Fibroblast of lung (primary cell): ENCODE results near the gene OR2T12. TPM values are rescaled to one million over a fixed set of nuclear protein-coding genes. Genes with fewer than 3 reads are reported as not detected.

Experiments used
- DNase-seq, 2 donors: peaks; one replicate each; pipeline versions ENCODE4 v3.0.0 to v3.0.0-alpha.2; 2010; ENCODE audit warnings: low read depth in 2 of 2
- H2AFZ ChIP-seq: 2 replicates; pipeline ENCODE4 v1.5.1; 2012; ENCODE audit warnings: low read length, control low read depth, inconsistent platforms
- H3K27ac ChIP-seq: 2 replicates; pipeline ENCODE4 v1.5.1; 2011; ENCODE audit warnings: low read length, control low read depth; ENCODE audit not compliant: insufficient read depth
- H3K27me3 ChIP-seq: 2 replicates; pipeline ENCODE4 v1.5.1; 2011; ENCODE audit warnings: mild to moderate bottlenecking, low read length; ENCODE audit not compliant: control insufficient read depth, insufficient read depth
- H3K36me3 ChIP-seq: 2 replicates; pipeline ENCODE4 v1.5.1; 2011; ENCODE audit warnings: low read length; ENCODE audit not compliant: control insufficient read depth, insufficient read depth
- H3K4me1 ChIP-seq: 2 replicates; pipeline ENCODE4 v1.5.1; 2011; ENCODE audit warnings: low read length; ENCODE audit not compliant: control insufficient read depth, insufficient read depth; ENCODE audit errors: extremely low read depth
- H3K4me2 ChIP-seq: 2 replicates; pipeline ENCODE4 v1.5.1; 2011; ENCODE audit warnings: low read length, control low read depth; ENCODE audit not compliant: insufficient read depth; ENCODE audit errors: extremely low read depth
- H3K4me3 ChIP-seq, 4 experiments: fragments of 200-600 bp in 1 of 4; sonication (generic) in 1 of 4; replicated peaks in 1 of 4; 2 replicates each; pipeline ENCODE4 v1.5.1; 2011 to 2016; ENCODE audit warnings: low read length in 4 of 4, low read depth in 3 of 4, mild to moderate bottlenecking in 3 of 4, control low read depth in 2 of 4, inconsistent platforms in 1 of 4, mixed read lengths in 1 of 4; ENCODE audit not compliant: insufficient read depth in 1 of 4; ENCODE audit errors: control extremely low read depth in 1 of 4
- H3K79me2 ChIP-seq: 2 replicates; pipeline ENCODE4 v1.5.1; 2012; ENCODE audit warnings: mild to moderate bottlenecking, low read length, inconsistent platforms; ENCODE audit not compliant: control insufficient read depth, insufficient read depth
- H3K9ac ChIP-seq: 2 replicates; pipeline ENCODE4 v1.5.1; 2011; ENCODE audit warnings: mild to moderate bottlenecking, low read length, control low read depth; ENCODE audit not compliant: insufficient read depth
- H3K9me3 ChIP-seq: 2 replicates; pipeline ENCODE4 v1.5.1; 2012; ENCODE audit warnings: low read depth, low read length; ENCODE audit not compliant: control insufficient read depth, insufficient read depth
- H4K20me1 ChIP-seq: 2 replicates; pipeline ENCODE4 v1.5.1; 2011; ENCODE audit warnings: low read length; ENCODE audit not compliant: control insufficient read depth, insufficient read depth; ENCODE audit errors: extremely low read depth
- CTCF ChIP-seq, 2 donors: IDR thresholded peaks in 1 of 2; conservative IDR thresholded peaks in 1 of 2; 1 replicate in 1 of 2; 2 replicates in 1 of 2; pipeline ENCODE4 v1.5.1; 2011 to 2012; ENCODE audit warnings: low read length in 2 of 2, control low read depth in 1 of 2, inconsistent platforms in 1 of 2, low read depth in 1 of 2, mild to moderate bottlenecking in 1 of 2
- EZH2 ChIP-seq: IDR thresholded peaks from 2 replicates; pipeline ENCODE4 v1.5.1; 2012; ENCODE audit warnings: low read length, control low read depth, mild to moderate bottlenecking; ENCODE audit errors: missing control alignments
- polyA minus RNA-seq: library from RNA; depleted of rRNA, polyadenylated mRNA; stranded (reverse); fragments of >200 nt; gene quantifications from 2 replicates; pipeline ENCODE4 v1.2.3, GENCODE V29; 2011; ENCODE audit warnings: low replicate concordance
- polyA plus RNA-seq, 2 donors: library from polyadenylated mRNA; depleted of rRNA in 1 of 2; stranded (reverse) in 1 of 2; unstranded in 1 of 2; fragments of >200 nt; gene quantifications; 2 replicates each; pipeline ENCODE4 v1.2.1, GENCODE V29; 2011 to 2012; ENCODE audit warnings: missing spikeins in 1 of 2
- total RNA-seq: library from RNA; depleted of rRNA; stranded (reverse); fragments of >200 nt; gene quantifications from 2 replicates; pipeline ENCODE4 v1.2.1, GENCODE V29; 2014

Gene OR2T12, protein sequence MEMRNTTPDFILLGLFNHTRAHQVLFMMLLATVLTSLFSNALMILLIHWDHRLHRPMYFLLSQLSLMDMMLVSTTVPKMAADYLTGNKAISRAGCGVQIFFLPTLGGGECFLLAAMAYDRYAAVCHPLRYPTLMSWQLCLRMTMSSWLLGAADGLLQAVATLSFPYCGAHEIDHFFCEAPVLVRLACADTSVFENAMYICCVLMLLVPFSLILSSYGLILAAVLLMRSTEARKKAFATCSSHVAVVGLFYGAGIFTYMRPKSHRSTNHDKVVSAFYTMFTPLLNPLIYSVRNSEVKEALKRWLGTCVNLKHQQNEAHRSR
- not detected in 2 replicates for total RNA-seq
- polyA plus RNA-seq = not detected in 2 replicates
- polyA plus RNA-seq (2012) = not detected in 2 replicates
- polyA minus RNA-seq = not detected in 2 replicates

- Histone ChIP-seq H3K79me2 (no peaks in the 10 kb centered on the region), H3K9me3 (no peaks in the 10 kb centered on the region), H3K4me1 (no peaks in the 10 kb centered on the region), H3K9ac (no peak within 1 kb of the TSS), H2AFZ (no peak within 1 kb of the TSS), H3K4me3 (no peak within 1 kb of the TSS), H4K20me1 (no peaks in the 10 kb centered on the region), H3K4me2 (no peak within 1 kb of the TSS), H3K36me3 (no peaks in the 10 kb centered on the region), H3K27ac (no peak within 1 kb of the TSS), H3K27me3 (no peaks in the 10 kb centered on the region)
- TF ChIP-seq EZH2 (no peak), CTCF (conservative IDR thresholded peaks at IDR 0.05 in 1 of 2, IDR thresholded peaks at IDR 0.05 in 1 of 2; ENCODE audit: low read depth in 1 of 2, low read length in 2 of 2) (no peak)
- no peak for DNase-seq
These were observed at the start of gene OR2T12 for GRCh38 chr1:248303324-248303723. OR2T12 (minus strand) TSS chr1:248303424; CDS start chr1:248295578, 7,846 bp downstream.

DNA sequence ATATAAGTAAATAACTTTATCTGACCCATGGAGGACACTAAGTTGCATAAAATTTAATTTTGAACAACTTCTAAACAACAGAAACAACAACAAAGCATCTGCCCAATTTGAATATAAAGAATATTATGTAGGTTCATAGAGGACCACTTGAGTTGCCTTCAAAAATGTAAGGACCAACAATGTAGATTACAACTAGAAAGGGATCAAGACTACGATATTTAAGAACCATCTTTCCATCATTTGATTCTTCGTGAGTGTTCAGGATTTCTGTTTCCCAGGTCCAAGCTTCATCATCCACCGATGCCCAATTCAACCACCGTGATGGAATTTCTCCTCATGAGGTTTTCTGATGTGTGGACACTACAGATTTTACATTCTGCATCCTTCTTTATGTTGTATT lies 45.3 kb upstream of the OR2T12 start, which contains the start of gene OR14C36:
OR14C36 (plus strand) TSS at position 301 of the 400 bp plus-strand sequence; CDS start at position 301, 0 bp downstream.
- H3K36me3 ChIP-seq = no peaks in the 10 kb centered on the region
- no peak within 1 kb of the TSS for H2AFZ ChIP-seq
- H3K4me1 ChIP-seq = no peaks in the 10 kb centered on the region
- TF ChIP-seq EZH2 (no peak), CTCF (conservative IDR thresholded peaks at IDR 0.05 in 1 of 2, IDR thresholded peaks at IDR 0.05 in 1 of 2; ENCODE audit: low read depth in 1 of 2, low read length in 2 of 2) (no peak)
- no peaks in the 10 kb centered on the region for H3K9me3 ChIP-seq
- H3K4me2 ChIP-seq = no peak within 1 kb of the TSS
- DNase-seq = no peak
- H3K9ac ChIP-seq = no peak within 1 kb of the TSS
- H3K4me3 ChIP-seq = no peak within 1 kb of the TSS
- no peaks in the 10 kb centered on the region for H3K27me3 ChIP-seq
- no peaks in the 10 kb centered on the region for H3K79me2 ChIP-seq
- no peak within 1 kb of the TSS for H3K27ac ChIP-seq
- no peaks in the 10 kb centered on the region for H4K20me1 ChIP-seq

GRCh38 chr1:248343451-248343850 lies 40.2 kb upstream of the OR2T12 start:
- TF ChIP-seq EZH2 = no peak
- TF ChIP-seq CTCF (conservative IDR thresholded peaks at IDR 0.05 in 1 of 2, IDR thresholded peaks at IDR 0.05 in 1 of 2; ENCODE audit: low read depth in 1 of 2, low read length in 2 of 2) = no peak
- H2AFZ ChIP-seq = no peak overlapping the region
- H3K9me3 ChIP-seq = no peaks in the 10 kb centered on the region
- H4K20me1 ChIP-seq = no peaks in the 10 kb centered on the region
- H3K4me2 ChIP-seq = no peak overlapping the region
- H3K27ac ChIP-seq = no peak overlapping the region
- no peaks in the 10 kb centered on the region for H3K36me3 ChIP-seq
- H3K9ac ChIP-seq = no peak overlapping the region
- no peak for DNase-seq
- H3K79me2 ChIP-seq = no peaks in the 10 kb centered on the region
- no peaks in the 10 kb centered on the region for H3K4me1 ChIP-seq
- H3K4me3 ChIP-seq = no peak overlapping the region
- H3K27me3 ChIP-seq = no peaks in the 10 kb centered on the region
